HG02885 (cell line): ENCODE results near the gene ACTL9.
"Not testable (repeated sequence)": the region's sequence is repeated elsewhere in the genome, so short reads cannot be mapped to it uniquely, and the experiment has no call there.

Experiments used
- ATAC-seq: cut with Tn5 transposase; IDR thresholded peaks from one replicate; pipeline ENCODE4 v1.9.1; 2021; ENCODE audit warnings: mild to moderate bottlenecking; ENCODE audit not compliant: unreplicated experiment, poor library complexity

ACTL9 gene, protein sequence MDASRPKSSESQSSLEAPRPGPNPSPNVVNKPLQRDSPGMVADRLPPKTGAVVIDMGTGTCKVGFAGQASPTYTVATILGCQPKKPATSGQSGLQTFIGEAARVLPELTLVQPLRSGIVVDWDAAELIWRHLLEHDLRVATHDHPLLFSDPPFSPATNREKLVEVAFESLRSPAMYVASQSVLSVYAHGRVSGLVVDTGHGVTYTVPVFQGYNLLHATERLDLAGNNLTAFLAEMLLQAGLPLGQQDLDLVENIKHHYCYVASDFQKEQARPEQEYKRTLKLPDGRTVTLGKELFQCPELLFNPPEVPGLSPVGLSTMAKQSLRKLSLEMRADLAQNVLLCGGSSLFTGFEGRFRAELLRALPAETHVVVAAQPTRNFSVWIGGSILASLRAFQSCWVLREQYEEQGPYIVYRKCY

DNA sequence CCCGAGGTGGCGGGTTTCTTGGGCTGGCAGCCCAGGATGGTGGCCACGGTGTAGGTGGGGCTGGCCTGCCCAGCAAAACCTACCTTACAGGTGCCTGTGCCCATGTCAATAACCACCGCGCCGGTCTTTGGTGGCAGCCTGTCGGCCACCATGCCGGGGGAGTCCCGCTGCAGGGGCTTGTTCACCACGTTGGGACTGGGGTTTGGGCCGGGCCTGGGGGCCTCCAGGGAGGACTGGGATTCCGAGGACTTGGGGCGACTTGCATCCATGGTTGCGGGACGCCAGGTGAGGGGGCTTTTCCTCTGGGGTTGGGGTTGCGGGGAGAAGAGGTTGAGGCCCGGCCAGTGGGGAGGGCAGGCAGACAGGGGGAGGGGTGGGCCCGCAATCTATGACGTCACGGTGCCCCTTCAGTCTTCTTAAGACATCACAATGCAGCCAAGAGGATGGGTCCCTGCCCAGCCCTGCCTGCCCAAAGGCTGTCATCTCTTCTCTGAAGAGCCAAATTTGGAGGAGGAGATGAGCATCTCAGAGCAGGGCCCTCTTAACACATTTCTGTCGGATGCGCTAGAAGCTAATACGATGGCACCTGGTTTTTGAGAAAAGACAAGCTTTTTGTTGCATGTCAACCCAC lies at the start of gene ACTL9:
Gene ACTL9 (minus strand): TSS at position 363 of the 631 bp plus-strand sequence. CDS start 94 bp downstream, at position 269.
- ATAC-seq = no peak

GRCh38 chr19:8739291-8740065 lies 40.9 kb upstream of the ACTL9 start:
- ATAC-seq = not testable (repeated sequence)

- ATAC-seq = no peak
Measured at GRCh38 chr19:8738377-8738776, 39.8 kb upstream of the ACTL9 start.

- ATAC-seq = no peak
Measured at GRCh38 chr19:8731428-8732169, 33.0 kb upstream of the ACTL9 start.

GRCh38 chr19:8724276-8724675 lies 25.7 kb upstream of the ACTL9 start:
- ATAC-seq = no peak

GRCh38 chr19:8722032-8722431 lies 23.4 kb upstream of the ACTL9 start:
- no peak for ATAC-seq

DNA sequence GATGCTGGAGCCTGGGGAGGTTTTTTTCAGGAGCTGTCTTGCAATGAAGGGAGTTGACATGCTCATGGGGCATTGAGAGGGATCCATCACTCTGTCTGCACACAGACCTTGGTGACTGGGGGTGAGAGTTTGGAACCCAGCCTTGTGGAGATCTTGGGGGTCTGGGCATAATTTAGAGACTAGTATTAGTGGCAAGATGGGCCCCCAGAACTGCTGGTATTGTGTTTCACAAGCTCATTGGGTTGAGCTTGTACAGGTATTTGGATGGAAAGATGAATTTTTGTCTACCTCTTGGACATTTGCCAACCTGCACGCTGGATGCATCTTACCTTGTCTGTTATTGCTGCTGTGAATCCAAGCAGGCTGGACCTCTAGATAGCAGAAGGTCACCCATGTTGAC lies 22.7 kb upstream of the ACTL9 start, which contains the start of gene OR2Z1:
Gene OR2Z1 (plus strand): TSS at position 301 of the 400 bp plus-strand sequence. CDS start 9,395 bp downstream, outside the sequence.
- ATAC-seq = no peak

- not testable (repeated sequence) for ATAC-seq
Measured at GRCh38 chr19:8710337-8710736, 11.7 kb upstream of the ACTL9 start.

GRCh38 chr19:8705742-8706141 lies 7.1 kb upstream of the ACTL9 start:
- ATAC-seq = no peak

DNA sequence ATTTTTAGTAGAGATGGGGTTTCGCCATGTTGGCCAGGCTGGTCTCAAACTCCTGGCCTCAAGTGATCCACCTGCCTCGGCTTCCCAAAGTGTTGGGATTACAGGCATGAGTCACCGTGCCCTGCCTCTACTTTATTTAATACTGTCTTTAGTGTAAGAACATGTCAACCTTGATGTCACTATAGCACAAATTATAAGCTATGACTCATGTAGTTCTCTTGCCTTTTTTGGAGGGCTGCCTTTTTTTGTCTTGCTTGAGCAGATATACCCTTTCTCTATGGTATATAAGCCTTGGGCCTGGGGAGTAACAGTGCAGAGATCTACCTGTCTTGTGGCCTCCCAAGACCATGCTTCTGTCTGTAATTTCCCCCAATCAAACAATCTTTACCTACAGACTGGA lies 6.7 kb upstream of the ACTL9 start:
- not testable (repeated sequence) for ATAC-seq

DNA sequence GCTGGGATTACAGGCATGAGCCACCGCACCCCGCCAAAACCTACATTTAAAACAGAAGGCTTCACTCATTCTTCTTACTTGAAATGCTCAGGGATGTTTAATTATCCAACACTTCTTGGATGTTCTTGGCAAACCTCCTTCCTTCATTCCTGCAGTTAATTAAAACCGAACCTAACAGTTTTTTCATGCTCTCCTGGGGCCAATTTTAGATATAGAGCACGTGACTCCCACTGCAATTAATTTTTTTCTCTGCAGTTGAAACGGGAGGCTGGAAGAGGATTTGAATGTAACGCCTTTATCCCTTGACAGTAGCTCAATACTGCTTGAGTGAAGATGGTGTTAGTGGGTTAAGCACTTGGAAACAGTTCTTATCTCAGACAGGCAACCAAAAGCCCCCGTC lies 4.6 kb upstream of the ACTL9 start:
- no peak for ATAC-seq

- ATAC-seq = no peak
Measured at GRCh38 chr19:8702350-8702749, 3.8 kb upstream of the ACTL9 start.

DNA sequence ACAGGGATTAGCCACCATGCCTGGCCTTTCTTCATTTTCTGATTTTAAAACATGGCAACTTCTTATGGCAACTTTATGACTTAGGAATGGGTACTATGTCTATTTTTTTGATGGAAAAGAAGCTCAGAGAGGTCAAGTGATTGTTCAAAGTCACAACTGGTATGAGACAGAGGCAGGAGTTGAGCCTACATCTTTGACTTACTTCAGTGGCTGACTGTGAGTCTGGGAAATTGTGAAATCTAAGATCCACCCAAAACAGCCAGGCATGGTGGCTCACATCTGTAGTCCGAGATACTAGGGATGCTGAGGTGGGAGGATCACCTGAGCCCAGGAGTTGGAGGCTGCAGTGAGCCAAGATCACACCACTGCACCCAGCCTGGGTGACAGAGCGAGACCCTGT lies 2.4 kb upstream of the ACTL9 start:
- ATAC-seq = no peak

DNA sequence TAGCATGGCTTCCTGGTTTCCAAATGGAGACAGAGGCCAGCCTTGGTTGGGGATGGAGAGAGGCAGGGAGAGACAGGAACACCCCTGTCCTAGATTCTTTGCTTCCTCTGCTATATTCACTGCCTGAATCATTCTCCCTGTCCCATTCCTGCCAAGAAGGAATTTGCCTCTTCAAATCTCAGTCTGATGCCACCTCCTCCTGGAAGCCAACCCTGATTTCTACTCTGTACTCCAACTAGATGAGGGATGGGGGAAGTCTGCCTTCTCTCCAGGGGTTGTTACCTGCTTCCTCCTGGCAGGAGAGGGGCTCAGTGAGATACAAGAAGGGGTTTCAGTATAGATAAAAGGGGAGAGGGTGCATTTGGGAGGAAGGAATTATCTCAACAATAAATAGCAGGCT lies 1.3 kb upstream of the ACTL9 start:
- no peak for ATAC-seq

- ATAC-seq = no peak
Measured at GRCh38 chr19:8697671-8698432, 743 bp downstream of the ACTL9 start.

GRCh38 chr19:8696993-8697392 lies 1.6 kb downstream of the ACTL9 start:
- no peak for ATAC-seq

GRCh38 chr19:8695911-8696310 lies 2.7 kb downstream of the ACTL9 start:
- no peak for ATAC-seq

DNA sequence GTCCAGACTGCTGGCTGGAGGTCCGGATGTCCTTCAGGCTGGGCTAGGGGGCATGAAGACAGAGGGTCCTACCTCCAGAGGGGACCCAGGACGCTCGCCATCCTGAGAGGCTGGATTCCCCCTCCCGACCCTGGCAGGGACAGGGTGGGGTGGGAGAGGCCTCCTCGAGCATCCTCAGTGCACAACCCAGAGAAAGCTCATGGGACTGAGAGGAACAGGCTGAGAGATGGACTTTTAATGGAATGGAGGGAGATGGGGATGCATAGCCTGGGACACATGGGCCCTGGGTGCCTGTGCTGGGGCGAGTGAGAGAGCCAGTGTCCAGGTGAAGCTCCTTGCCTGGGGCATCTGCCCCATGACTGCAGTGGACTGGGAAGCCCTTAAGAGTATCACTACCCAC lies 3.1 kb downstream of the ACTL9 start:
- ATAC-seq = no peak

DNA sequence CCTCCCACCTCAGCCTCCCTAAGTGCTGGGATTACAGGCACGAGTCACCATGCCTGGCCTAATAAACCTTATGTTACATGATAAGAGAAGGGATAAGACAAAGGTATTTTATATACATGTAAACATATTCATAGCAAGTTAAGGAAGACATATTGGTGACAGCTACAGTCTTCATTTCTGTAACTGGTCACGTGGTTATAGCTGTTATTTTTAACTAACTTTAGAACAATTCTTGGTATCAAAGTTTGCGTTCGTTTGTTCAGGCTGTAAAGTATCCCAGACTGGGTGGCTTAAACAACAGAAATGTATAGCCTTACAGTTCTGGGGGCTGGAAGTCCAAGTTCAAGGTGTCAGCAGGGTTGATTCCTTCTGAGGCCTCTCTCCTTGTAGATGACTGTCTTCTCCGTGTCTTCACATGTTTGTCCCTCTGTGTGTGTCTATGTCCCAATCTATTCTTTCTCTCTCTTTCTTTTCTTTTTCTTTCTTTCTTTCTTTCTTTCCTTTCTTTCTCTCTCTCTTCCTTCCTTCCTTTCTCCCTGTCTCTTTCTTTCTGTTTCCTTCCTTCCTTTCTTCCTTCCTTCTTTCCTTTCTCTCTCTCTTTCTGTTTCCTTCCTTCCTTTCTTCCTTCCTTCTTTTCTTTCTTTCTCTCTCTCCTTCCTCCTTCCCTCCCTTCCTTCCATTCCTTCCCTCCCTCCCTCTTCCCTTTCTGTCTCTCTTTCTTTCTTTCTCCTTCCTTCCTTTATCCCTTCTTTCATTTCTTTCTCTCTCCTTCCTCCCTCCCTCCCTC lies 7.6 kb downstream of the ACTL9 start:
- no peak for ATAC-seq
